22Rv1 (cell line): ENCODE results near the gene ART3.

Source experiments
- ZFX ChIP-seq: fragments of 450-650 bp; IDR thresholded peaks from 2 replicates; pipeline ENCODE4 v1.6.1; 2017; ENCODE audit warnings: antibody characterized with exemption, borderline replicate concordance
- TF ChIP-seq, protein P1 (sequence below): fragments of 450-650 bp; IDR thresholded peaks from 2 replicates; pipeline ENCODE4 v1.5.1; 2017; ENCODE audit warnings: mild to moderate bottlenecking

DNA sequence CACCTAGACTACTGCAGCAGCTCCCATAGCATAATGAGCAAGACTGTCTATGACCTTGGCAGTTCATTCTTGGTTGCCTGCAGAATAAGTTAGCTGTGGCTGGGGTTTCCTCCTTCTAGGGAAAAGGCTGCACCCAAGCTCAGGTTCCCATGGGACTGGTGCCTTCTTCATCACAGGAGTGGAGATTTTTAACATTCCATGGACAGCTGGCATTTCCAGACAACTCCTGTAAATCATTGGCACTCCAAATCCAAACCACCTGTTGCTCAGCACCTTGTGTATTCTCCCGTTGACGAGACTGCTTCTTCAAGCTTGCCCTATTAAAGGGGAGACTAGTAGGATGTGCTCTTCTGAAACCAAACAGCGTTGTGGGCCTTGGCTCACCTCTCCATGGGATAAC lies 81.5 kb downstream of the ART3 start:
- TF ChIP-seq, protein P1, sequence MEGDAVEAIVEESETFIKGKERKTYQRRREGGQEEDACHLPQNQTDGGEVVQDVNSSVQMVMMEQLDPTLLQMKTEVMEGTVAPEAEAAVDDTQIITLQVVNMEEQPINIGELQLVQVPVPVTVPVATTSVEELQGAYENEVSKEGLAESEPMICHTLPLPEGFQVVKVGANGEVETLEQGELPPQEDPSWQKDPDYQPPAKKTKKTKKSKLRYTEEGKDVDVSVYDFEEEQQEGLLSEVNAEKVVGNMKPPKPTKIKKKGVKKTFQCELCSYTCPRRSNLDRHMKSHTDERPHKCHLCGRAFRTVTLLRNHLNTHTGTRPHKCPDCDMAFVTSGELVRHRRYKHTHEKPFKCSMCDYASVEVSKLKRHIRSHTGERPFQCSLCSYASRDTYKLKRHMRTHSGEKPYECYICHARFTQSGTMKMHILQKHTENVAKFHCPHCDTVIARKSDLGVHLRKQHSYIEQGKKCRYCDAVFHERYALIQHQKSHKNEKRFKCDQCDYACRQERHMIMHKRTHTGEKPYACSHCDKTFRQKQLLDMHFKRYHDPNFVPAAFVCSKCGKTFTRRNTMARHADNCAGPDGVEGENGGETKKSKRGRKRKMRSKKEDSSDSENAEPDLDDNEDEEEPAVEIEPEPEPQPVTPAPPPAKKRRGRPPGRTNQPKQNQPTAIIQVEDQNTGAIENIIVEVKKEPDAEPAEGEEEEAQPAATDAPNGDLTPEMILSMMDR: no peak
- TF ChIP-seq ZFX: no peak
